ENCODE measurements around the gene NETO1.

DNA sequence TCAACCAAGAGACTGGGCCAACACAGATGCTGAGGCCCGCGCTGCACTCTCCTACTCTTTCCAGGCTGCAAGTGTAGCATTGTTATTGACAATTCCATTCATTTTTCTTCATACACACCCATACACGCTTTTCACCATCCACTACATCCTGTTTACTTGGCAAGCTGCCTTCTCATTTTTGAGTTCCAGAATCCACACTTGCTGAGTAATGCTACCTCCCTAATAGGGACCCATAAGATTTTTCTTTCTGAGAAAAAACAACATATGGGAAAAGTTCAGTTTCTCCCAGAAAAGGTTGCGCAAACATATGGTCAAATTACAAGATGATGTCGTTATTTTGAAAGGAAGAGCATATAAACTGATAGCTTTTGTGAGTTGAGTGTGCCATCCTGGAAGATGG is 3.3 kb upstream of the NETO1 start:
- TF ChIP-seq, protein P1, sequence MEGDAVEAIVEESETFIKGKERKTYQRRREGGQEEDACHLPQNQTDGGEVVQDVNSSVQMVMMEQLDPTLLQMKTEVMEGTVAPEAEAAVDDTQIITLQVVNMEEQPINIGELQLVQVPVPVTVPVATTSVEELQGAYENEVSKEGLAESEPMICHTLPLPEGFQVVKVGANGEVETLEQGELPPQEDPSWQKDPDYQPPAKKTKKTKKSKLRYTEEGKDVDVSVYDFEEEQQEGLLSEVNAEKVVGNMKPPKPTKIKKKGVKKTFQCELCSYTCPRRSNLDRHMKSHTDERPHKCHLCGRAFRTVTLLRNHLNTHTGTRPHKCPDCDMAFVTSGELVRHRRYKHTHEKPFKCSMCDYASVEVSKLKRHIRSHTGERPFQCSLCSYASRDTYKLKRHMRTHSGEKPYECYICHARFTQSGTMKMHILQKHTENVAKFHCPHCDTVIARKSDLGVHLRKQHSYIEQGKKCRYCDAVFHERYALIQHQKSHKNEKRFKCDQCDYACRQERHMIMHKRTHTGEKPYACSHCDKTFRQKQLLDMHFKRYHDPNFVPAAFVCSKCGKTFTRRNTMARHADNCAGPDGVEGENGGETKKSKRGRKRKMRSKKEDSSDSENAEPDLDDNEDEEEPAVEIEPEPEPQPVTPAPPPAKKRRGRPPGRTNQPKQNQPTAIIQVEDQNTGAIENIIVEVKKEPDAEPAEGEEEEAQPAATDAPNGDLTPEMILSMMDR (conservative IDR thresholded peaks at IDR 0.05; ENCODE audit: low read depth in 2 of 2), result no peak
- no peak for TF ChIP-seq EZH2 (IDR thresholded peaks at IDR 0.05; ENCODE audit: low read depth, unreplicated experiment)
- TF ChIP-seq POLR2AphosphoS5 (IDR thresholded peaks at IDR 0.05; ENCODE audit: low read depth), result no peak
- TF ChIP-seq, protein P2, sequence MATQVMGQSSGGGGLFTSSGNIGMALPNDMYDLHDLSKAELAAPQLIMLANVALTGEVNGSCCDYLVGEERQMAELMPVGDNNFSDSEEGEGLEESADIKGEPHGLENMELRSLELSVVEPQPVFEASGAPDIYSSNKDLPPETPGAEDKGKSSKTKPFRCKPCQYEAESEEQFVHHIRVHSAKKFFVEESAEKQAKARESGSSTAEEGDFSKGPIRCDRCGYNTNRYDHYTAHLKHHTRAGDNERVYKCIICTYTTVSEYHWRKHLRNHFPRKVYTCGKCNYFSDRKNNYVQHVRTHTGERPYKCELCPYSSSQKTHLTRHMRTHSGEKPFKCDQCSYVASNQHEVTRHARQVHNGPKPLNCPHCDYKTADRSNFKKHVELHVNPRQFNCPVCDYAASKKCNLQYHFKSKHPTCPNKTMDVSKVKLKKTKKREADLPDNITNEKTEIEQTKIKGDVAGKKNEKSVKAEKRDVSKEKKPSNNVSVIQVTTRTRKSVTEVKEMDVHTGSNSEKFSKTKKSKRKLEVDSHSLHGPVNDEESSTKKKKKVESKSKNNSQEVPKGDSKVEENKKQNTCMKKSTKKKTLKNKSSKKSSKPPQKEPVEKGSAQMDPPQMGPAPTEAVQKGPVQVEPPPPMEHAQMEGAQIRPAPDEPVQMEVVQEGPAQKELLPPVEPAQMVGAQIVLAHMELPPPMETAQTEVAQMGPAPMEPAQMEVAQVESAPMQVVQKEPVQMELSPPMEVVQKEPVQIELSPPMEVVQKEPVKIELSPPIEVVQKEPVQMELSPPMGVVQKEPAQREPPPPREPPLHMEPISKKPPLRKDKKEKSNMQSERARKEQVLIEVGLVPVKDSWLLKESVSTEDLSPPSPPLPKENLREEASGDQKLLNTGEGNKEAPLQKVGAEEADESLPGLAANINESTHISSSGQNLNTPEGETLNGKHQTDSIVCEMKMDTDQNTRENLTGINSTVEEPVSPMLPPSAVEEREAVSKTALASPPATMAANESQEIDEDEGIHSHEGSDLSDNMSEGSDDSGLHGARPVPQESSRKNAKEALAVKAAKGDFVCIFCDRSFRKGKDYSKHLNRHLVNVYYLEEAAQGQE (IDR thresholded peaks at IDR 0.05; ENCODE audit: unreplicated experiment), result no peak

Data from GM23338 (cell line).